HG03196 (cell line): Measurements from ENCODE around the gene GRID1.

Experiments
- ATAC-seq: cut with Tn5 transposase; IDR thresholded peaks from one replicate; pipeline ENCODE4 v1.9.1; 2021; ENCODE audit not compliant: unreplicated experiment

GRID1 gene

DNA sequence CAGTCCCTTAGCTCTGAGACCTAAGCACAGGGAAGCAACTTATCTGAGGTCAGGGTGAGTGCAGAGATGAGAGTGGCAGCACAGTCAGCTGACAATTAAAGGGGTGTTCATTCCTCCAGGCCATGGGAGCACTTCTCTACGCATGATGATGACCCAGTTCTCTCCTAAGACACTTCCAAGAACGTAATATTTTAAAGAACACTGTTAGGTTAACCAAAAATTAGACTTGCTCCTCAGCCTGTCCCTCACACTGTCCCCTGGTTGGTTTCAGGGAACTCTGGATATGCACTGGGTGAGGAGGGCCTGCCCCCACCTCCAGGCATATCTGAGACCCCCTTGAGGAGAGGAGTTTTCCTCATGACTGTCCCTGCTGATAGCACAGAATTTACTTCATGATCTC lies 767.5 kb downstream of the GRID1 start:
- no peak for ATAC-seq

DNA sequence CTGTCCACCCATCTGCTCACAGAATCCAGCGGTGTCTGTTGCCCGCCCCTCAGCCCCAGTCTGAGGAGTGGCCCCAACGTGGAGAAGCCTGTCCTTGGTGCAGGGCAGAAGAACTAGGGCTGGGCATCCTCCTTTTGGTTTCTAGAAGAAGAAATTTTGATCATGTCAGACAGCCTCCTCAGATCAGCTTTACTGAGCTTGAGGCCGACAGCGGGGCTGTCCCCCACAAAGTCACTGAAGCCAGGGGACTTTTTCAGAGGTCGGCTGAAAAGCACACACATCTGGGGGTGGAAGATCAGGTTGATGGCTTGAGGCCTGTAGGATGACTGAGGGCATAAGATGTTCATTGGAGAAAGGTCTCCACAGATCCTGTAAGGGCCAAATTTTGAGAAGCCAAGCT lies 767.9 kb downstream of the GRID1 start:
- ATAC-seq = no peak

DNA sequence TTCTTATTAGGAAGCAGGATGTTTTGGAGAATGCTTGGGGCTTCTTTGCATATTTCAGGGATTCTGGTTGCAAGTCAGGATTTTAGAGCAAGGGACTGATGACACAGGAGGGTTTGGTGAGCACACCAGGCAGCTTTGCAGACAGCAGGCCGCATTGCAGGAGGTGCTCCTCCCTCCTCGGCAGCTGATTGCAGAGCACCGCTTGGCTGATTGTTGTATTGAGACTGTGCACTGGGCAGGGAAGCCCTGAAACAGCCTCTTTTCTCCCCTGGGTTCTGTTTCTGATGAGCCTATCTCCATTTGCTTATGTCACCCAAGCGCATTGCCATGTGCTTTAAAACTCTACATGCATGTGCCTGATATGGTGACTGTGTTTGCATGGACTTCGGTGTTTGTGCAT lies 769.6 kb downstream of the GRID1 start:
- no peak for ATAC-seq

DNA sequence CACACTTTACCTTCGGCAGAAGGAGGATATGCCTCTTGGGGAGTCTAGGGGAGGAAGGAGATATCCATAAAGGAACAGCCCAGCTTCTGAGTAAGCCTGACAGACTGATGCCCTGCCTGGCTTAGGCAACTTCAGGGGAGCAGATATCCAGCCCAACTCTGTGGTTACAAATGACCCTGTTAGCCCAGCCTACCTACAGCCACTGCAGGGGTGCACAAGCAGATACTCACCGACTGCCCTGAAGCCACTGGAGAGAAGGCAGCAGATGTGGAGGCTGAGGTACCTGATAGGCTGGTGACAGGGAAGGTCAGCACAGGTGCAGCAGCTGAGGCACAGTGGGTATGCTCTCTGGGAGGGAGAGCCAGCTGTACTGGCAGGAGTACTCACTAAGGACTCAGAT lies 770.2 kb downstream of the GRID1 start:
- no peak for ATAC-seq

DNA sequence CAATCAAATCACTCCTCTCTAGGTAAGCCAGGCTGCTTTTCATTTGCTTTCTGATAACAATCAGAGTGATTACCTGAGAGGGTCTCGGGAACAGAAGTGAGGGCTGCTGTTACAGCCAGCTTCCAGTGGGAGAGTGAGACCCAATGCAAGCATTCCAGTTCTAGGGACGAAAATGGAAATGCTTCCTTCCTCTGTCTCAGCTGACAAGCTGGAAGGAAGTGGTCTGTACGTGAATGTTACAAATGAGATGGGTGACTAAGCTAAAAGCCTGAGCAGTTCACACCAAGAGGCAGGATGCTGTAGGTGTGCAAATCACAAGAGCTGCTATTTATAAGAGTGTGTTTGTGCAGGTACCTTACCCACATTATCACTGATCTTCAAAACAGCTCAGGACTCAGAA lies 772.4 kb downstream of the GRID1 start:
- no peak for ATAC-seq

DNA sequence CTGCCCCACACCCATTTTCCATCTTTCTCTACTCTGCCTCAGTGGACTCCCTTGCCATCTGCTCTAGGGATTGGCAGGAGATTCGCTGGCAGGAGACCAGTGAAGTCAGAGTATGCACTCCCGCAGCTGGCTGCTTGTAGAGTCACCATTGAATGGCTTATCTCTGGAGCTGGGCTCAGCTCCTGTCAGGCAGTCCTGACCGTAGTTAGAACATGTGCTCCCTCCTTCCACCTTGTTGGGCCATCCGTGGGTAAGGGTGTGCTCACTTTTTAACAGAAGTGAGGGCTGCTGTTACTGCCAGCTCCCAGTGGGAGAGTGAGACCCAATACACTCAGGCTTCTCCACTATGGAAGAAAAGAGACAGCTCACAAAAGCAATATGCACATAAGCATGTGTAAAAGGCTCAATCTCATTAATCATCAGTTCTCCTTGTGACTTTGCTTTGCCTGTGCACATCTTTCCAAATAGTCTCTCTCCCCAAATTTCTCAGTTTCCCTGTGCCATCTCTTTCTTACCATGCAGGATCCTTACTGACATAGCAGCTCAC lies 773.3 kb downstream of the GRID1 start:
- ATAC-seq = no peak

DNA sequence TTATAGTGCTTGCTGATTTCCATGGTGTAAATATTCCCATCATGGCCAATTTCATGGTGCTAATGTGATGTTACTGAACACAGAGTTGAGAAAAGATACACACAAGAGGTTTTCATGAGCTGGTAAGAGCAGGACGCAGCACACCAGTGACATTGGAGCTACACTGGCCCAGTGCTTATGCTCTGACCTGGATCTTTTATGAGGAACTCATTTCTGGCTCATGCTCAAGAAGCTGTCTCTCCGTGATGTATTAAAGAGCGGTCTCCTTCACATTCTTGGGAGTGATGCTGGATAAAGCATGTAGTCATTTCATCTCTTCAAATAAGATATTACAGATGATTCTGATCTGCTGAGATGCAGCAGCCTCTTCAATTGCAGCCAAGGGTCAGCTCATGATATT lies 785.2 kb downstream of the GRID1 start:
- ATAC-seq = no peak

DNA sequence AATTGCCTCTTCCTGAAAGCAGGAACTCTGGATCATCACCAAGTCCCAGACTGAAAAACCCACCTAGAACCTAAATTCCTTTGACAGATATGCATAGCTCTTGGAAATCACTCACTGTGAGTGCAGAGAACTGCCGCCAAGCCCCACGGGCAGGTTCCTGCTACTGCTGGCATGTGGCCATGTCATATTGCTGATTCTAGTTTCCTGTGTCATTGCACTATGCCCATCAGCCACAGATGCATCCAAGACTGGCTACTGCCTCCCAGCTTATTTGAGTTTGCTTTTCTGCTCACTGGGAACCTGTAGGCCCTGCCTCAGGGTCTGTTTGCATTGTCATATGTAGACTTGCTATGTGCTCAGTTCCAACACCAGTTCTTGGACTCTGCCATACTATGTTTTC lies 786.0 kb downstream of the GRID1 start:
- ATAC-seq = no peak

DNA sequence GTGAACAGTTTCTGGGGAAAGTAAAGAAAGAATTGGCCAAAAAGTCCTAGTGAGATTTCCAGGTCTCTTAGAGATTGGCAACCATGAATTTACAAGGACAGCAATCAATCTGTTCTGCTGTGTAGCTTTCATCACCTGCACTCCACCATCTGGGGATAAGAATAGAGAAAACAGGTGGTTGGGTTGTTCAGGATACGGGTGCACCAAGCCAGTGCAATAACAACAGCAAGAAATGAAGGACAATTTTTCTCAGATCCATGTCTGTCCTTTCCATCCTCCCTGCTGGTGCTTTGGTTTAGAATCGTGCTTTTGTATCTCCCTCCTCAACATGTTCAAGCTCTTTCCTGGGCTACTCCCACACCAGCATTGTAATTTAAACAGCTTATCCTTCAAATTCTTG lies 787.7 kb downstream of the GRID1 start:
- no peak for ATAC-seq

DNA sequence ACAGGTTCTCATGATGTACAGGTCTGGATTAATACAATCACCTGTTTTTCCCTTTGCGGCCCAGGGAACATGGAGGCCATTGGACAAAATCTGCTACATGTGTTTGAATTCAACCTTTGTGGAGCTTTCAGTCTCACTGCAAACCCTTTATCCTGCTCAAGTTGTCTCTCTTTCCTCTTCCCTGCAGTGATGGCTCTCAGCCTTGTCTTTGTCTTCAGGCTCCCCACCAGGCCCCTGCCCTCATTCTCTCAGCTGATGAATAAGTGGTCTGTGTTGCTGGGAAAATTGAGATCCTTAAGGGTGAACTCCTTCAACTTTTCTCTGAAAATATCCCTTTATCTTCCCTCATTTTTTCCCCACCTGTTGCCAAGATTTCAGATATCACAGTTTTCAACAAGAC lies 791.2 kb downstream of the GRID1 start:
- no peak for ATAC-seq

DNA sequence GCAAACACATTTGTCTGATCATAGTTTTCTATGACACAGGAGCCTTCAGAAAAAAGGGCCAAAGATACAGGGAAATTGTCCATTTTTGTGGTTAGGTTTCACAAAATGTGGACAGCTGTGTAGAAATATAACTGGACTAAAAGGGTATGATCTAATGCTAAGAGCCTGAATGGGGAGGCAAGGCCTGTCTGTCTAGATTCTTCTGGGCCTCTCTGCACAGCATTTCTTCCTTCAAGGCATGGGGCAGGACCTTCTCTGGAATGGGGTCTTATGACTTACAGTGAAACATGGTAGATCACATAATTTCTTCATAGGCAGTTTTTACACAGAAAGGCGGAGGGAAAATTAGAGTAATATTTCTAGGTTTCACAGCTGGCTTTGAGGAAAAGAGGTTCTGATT lies 795.7 kb downstream of the GRID1 start:
- ATAC-seq = no peak

DNA sequence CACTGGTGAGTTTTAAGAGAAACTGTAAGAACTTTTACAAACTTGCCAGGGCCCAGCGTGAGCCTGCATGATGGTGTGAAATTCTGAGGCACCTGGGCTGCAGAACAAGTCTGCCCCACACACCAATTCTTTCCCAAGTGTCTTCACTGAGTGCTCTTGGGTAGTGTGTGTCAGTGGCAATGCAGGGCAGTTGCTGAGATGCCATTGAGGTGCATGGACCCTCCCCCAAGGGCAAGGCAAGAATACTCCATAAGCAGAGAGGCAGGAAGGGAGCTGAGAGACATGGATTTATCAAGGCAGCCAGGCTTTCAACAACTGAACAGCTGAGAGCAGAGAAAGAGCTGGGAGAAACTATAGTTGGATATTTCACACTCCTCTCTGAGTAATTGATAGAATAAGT lies 801.2 kb downstream of the GRID1 start:
- no peak for ATAC-seq

DNA sequence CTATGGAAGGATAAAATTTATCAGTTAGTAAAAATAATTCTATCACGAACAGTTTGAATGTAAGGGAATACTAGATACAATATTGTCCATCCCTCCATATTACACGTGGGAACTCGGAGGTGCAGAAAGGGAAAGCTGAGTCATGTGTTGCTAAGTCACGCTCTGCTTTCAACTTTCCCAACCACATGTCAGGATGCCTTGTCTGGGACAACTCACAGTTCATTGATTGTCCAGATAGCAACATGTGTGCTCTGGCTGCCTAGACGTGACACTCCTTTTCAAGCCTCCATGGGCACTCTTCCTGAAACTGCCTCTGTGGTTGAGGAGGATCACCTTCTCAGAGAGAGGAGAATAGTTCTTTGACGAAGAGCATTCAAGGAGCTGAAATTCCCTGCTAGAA lies 808.1 kb downstream of the GRID1 start:
- no peak for ATAC-seq

DNA sequence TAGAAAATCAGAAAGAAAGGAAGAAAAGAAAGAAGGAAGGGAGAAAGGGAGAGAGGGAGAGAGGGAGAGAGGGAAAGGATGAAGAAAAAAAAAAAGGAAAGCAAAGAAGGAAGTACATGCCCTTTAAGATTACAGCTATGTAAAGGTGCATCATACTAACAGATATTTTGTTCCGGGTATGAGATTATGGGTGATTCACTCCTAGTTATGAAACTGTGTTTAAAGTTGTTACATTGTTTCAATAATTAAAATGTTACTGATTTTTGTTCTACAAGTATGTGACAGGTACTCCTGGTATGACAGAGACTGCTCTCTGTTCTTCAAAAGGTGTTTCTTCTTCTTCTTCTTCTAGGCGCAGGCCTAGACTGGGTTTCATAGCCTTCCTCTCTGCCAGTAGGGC lies 808.9 kb downstream of the GRID1 start:
- ATAC-seq = no peak

DNA sequence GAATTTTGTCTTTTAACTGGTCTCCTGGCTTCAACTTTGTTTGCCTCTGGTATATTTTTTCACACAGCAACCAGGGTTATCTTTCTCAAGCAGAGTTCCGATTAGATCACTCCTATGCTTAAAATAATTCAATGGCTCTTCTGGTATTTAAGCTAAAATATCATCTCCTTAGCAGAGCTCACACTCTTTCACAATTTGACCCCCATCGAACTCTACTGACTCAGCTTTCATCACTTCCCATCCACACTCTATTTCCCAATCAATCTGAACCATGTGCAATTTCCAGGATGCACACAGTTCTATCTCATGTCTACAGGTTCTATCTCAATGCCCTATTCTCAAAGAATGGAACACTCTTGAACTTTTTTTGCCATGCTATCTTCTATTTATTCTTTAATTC lies 809.5 kb downstream of the GRID1 start:
- no peak for ATAC-seq
